Loucy (cell line): ENCODE measurements around the gene DCUN1D5.

ENCODE experiments used
- CTCF ChIP-seq: fragments of 200-600 bp; sonication (generic); conservative IDR thresholded peaks from 2 replicates; pipeline ENCODE4 v1.5.1; 2014; ENCODE audit warnings: mild to moderate bottlenecking, antibody characterized with exemption, low read length
- EZH2phosphoT487 ChIP-seq: fragments of 200-600 bp; IDR thresholded peaks from 2 replicates; pipeline ENCODE4 v1.6.1; 2018; ENCODE audit warnings: antibody characterized with exemption, mild to moderate bottlenecking, moderate library complexity, borderline replicate concordance

- TF ChIP-seq CTCF (no peak), EZH2phosphoT487 (no peak)
Measured at GRCh38 chr11:103024086-103024485, 67.9 kb downstream of the DCUN1D5 start.
